ENCODE data around the gene SLC6A11.

The SLC6A11 gene

GRCh38 chr3:10930666-10931040 is 114.6 kb downstream of the SLC6A11 start:
- no peak for DNase-seq (ENCODE audit: low spot score)

- DNase-seq (ENCODE audit: low spot score) = no peak
These were observed 116.6 kb downstream of the SLC6A11 start for GRCh38 chr3:10932596-10932995.

- DNase-seq (ENCODE audit: low spot score) = no peak
These were observed 117.0 kb downstream of the SLC6A11 start for GRCh38 chr3:10933021-10933420.

GRCh38 chr3:10933470-10933804 is 117.4 kb downstream of the SLC6A11 start:
- no peak for DNase-seq (ENCODE audit: low spot score)

GRCh38 chr3:10933805-10934481 is 117.9 kb downstream of the SLC6A11 start:
- no peak for DNase-seq (ENCODE audit: low spot score)

- DNase-seq (ENCODE audit: low spot score) = no peak
These were observed 119.0 kb downstream of the SLC6A11 start for GRCh38 chr3:10935028-10935427.

- DNase-seq (ENCODE audit: low spot score) = no peak
These were observed 120.0 kb downstream of the SLC6A11 start for GRCh38 chr3:10935846-10936631.

GRCh38 chr3:10936686-10937085 is 120.7 kb downstream of the SLC6A11 start:
- no peak for DNase-seq (ENCODE audit: low spot score)

- no peak for DNase-seq (ENCODE audit: low spot score)
These were observed 121.3 kb downstream of the SLC6A11 start for GRCh38 chr3:10937141-10937825.

GRCh38 chr3:10939556-10939955 is 123.5 kb downstream of the SLC6A11 start:
- DNase-seq (ENCODE audit: low spot score) = no peak

GRCh38 chr3:10940106-10940505 is 124.1 kb downstream of the SLC6A11 start:
- no peak for DNase-seq (ENCODE audit: low spot score)

GRCh38 chr3:10941972-10942371 is 125.9 kb downstream of the SLC6A11 start:
- peak; percentile 44 for DNase-seq (ENCODE audit: low spot score)

- no peak for DNase-seq (ENCODE audit: low spot score)
These were observed 126.7 kb downstream of the SLC6A11 start for GRCh38 chr3:10942690-10943205.

GRCh38 chr3:10944866-10945265 is 128.8 kb downstream of the SLC6A11 start:
- DNase-seq (ENCODE audit: low spot score) = no peak

- DNase-seq (ENCODE audit: low spot score) = peak; percentile 93
These were observed 129.8 kb downstream of the SLC6A11 start for GRCh38 chr3:10945683-10946287.

- DNase-seq (ENCODE audit: low spot score) = no peak
These were observed 130.5 kb downstream of the SLC6A11 start for GRCh38 chr3:10946526-10946925.

GRCh38 chr3:10948326-10948725 is 132.3 kb downstream of the SLC6A11 start:
- DNase-seq (ENCODE audit: low spot score) = no peak

GRCh38 chr3:10949197-10949596 is 133.2 kb downstream of the SLC6A11 start:
- DNase-seq (ENCODE audit: low spot score) = no peak

- DNase-seq (ENCODE audit: low spot score) = peak; percentile 62
These were observed 134.7 kb downstream of the SLC6A11 start for GRCh38 chr3:10950476-10951294.

GRCh38 chr3:10951295-10951926 is 135.4 kb downstream of the SLC6A11 start:
- DNase-seq (ENCODE audit: low spot score) = no peak

- no peak for DNase-seq (ENCODE audit: low spot score)
These were observed 136.5 kb downstream of the SLC6A11 start for GRCh38 chr3:10952525-10952924.
